OCI-LY7 (cell line): Measurements from ENCODE around the gene DCC.

Experiments
- CTCF ChIP-seq: fragments of 200-600 bp; sonication (generic); conservative IDR thresholded peaks from 2 replicates; pipeline ENCODE4 v1.5.1; 2014; ENCODE audit warnings: mild to moderate bottlenecking, antibody characterized with exemption, low read length, moderate library complexity, mixed read lengths
- EZH2phosphoT487 ChIP-seq: fragments of 200-600 bp; sonication (generic); IDR thresholded peaks from 2 replicates; pipeline ENCODE4 v1.6.1; 2018; ENCODE audit warnings: low read depth, borderline replicate concordance, mild to moderate bottlenecking, mixed run types, antibody characterized with exemption, low read length, moderate library complexity, mixed read lengths

DNA sequence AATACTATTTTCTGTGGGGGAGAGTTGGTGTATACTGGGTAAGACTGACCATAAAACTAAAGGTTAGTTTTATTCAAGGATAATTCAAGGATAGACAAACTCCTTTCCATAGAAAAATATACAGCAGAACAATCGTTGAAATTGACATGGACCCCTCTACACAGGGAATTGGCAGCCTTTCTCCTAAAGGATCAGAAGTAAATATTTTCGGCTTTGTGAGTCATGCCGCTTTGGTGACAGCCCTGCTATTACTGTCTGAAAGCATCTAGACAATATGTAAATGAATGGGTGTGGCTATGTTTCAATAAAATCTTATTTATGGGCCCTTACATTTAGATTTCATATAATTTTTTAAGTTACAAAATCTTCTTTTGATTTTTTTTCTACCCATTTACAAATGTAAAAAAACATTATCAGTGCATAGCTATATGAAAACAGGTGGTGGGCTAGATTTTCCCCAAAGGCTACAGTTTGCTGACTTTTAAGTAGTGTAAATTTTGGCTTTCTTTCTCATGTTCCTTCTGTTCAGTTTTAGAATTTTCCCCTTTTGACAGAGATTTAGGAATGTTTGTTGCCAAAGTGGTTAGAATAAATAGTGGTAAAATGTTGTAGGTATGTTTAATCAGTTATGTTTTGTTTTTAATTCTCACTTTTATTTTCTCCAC, 270.6 kb downstream of the DCC start:
- TF ChIP-seq CTCF (no peak), EZH2phosphoT487 (no peak)
